CD4-positive, alpha-beta T cell (primary cell): ENCODE results near the gene SLC5A3. TPM values are rescaled to one million over a fixed set of nuclear protein-coding genes. Genes with fewer than 3 reads are reported as not detected.
A peak's percentile ranks its signal among the peaks of the same experiment; 100 is the strongest.

Source experiments
- ATAC-seq: fragments of 200-7000 bp; cut with Tn5 transposase; one replicate; pipeline ENCODE4 v1.10.0; 2022; ENCODE audit warnings: mild to moderate bottlenecking; ENCODE audit not compliant: poor library complexity
- CTCF ChIA-PET: fragments of 350-600 bp; sonication (Branson Sonifier 250); formaldehyde crosslinking; loops from one replicate; lab custom pipeline; 2021; ENCODE audit warnings: antibody characterized with exemption, inconsistent platforms; lab: Charles Lee
- POLR2A ChIA-PET: fragments of 350-600 bp; sonication (Branson Sonifier 250); formaldehyde crosslinking; loops from one replicate; lab custom pipeline; 2021; ENCODE audit warnings: antibody characterized with exemption, inconsistent platforms; lab: Charles Lee
- DNase-seq, 14 experiments: peaks; one replicate each; pipeline ENCODE4 v3.0.0-alpha.2; 2013 to 2020; ENCODE audit warnings: mixed read lengths in 2 of 14
- H3K27ac ChIP-seq, 2 donors: one replicate each; pipeline versions ENCODE4 v1.5.1 to v1.7.0; 2013; ENCODE audit warnings: low read length in 2 of 2, low read depth in 1 of 2, mild to moderate bottlenecking in 1 of 2
- H3K27me3 ChIP-seq, 2 experiments: 1 replicate in 1 of 2; 2 replicates in 1 of 2; pipeline versions ENCODE4 v1.6.1 to v1.7.0; 2013; ENCODE audit warnings: low read length in 2 of 2, control low read depth in 1 of 2, mild to moderate bottlenecking in 1 of 2, moderate library complexity in 1 of 2; ENCODE audit not compliant: insufficient read depth in 2 of 2, control insufficient read depth in 1 of 2
- H3K36me3 ChIP-seq: one replicate; pipeline ENCODE4 v1.6.1; 2013; ENCODE audit warnings: low read length, control low read depth; ENCODE audit not compliant: insufficient read depth
- H3K4me1 ChIP-seq: one replicate; pipeline ENCODE4 v1.6.1; 2013; ENCODE audit warnings: low read length, control low read depth; ENCODE audit not compliant: insufficient read depth
- H3K4me3 ChIP-seq: one replicate; pipeline ENCODE4 v1.5.1; 2013; ENCODE audit warnings: mild to moderate bottlenecking, low read length, moderate library complexity
- H3K9me3 ChIP-seq, 2 experiments: 1 replicate in 1 of 2; 2 replicates in 1 of 2; pipeline versions ENCODE4 v1.6.1 to v1.7.0; 2013; ENCODE audit warnings: low read length in 2 of 2, mild to moderate bottlenecking in 2 of 2, control low read depth in 1 of 2, moderate library complexity in 1 of 2; ENCODE audit not compliant: control insufficient read depth in 1 of 2, insufficient read depth in 1 of 2
- H3K27ac Mint-ChIP-seq: one replicate; pipeline ENCODE4 v1.8.0; 2020; ENCODE audit warnings: mixed read lengths
- H3K27me3 Mint-ChIP-seq: one replicate; pipeline ENCODE4 v1.8.0; 2021; ENCODE audit warnings: mixed read lengths
- H3K36me3 Mint-ChIP-seq: one replicate; pipeline ENCODE4 v1.8.0; 2021; ENCODE audit warnings: low read depth, mixed read lengths
- H3K4me1 Mint-ChIP-seq: one replicate; pipeline ENCODE4 v1.8.0; 2021; ENCODE audit warnings: low read depth, mixed read lengths
- H3K4me3 Mint-ChIP-seq: one replicate; pipeline ENCODE4 v1.8.0; 2020; ENCODE audit warnings: mild to moderate bottlenecking, mixed read lengths
- H3K9me3 Mint-ChIP-seq: one replicate; pipeline ENCODE4 v1.8.0; 2020; ENCODE audit warnings: mixed read lengths
- CTCF ChIP-seq: fragments of 200-600 bp; IDR thresholded peaks from one replicate; pipeline ENCODE4 v1.8.0; 2022; ENCODE audit warnings: antibody characterized with exemption, mild to moderate bottlenecking
- intact Hi-C, 2 experiments: fragments of 100-400 bp; cut with DNase I in 1 of 2; cut with micrococcal nuclease in 1 of 2; formaldehyde crosslinking; loops; one replicate each; pipeline versions ENCODE4 v1.15.1 to v1.9.0; 2023 to 2025; cut with DNase I, micrococcal nuclease
- total RNA-seq, 174 experiments: library from RNA in 2 of 174; stranded (reverse) in 2 of 174; gene quantifications; one replicate each; pipeline ENCODE4 v1.2.3 and lab custom pipeline; 2021 to 2026

Gene SLC5A3
- total RNA-seq, 2 experiments from 2014 or later, result 4.6 to 4.9 TPM

DNA sequence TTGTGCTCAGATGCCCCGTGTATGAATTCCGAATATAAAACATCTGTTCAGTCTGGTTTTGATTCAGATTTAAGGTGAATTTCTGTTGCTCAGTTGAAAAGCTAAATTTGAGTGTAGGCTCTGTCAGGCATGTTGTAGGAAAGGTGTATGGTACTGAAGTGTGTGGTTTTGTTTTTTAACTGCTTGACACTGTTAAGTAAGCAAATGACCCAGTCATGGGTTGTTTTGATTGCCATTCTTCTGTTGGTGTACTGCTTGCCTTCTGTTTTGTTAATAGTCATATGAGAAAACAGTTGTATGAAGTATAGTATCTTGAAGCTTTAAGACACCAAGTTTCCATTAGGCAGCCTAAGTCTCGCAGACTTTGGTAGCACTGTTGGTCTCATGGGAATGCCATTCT lies 10.0 kb downstream of the SLC5A3 start:
- H3K4me1 Mint-ChIP-seq, result peaks cover 70% of the 10 kb centered on the region
- Histone ChIP-seq H3K27ac (no peak overlapping the region), H3K27me3 (no peaks in the 10 kb centered on the region), H3K4me3 (no peak overlapping the region), H3K36me3 (peaks cover 17% of the 10 kb centered on the region), H3K9me3 (no peaks in the 10 kb centered on the region), H3K4me1 (peaks cover 29% of the 10 kb centered on the region)
- TF ChIP-seq CTCF, result no peak
- ATAC-seq (no peak), DNase-seq (no peak)
- peaks cover 48% of the 10 kb centered on the region for H3K36me3 Mint-ChIP-seq
- no peaks in the 10 kb centered on the region for H3K27me3 Mint-ChIP-seq
- H3K27ac Mint-ChIP-seq, result no peak overlapping the region
- intact Hi-C loops, result no loop called here
- peak overlapping the region; percentile 30 for H3K4me3 Mint-ChIP-seq
- no peaks in the 10 kb centered on the region for H3K9me3 Mint-ChIP-seq
- ChIA-PET POLR2A (interaction anchor here (0.9 to 1.8 kb wide), 4 partner anchors 10 to 159 kb away, joined by 3 to 5 read pairs (median 3); partner anchors contain the start of genes MRPS6 and SLC5A3), CTCF (interaction anchor here (1.0 to 2.2 kb wide), 4 partner anchors 9 to 159 kb away, joined by 4 to 5 read pairs (median 4); no protein-coding TSS in a partner anchor)

- DNase-seq (no peak), ATAC-seq (no peak)
- peaks cover 17% of the 10 kb centered on the region for H3K36me3 ChIP-seq
- no peaks in the 10 kb centered on the region for H3K27me3 Mint-ChIP-seq
- no peak overlapping the region for H3K27ac ChIP-seq
- peaks cover 23% of the 10 kb centered on the region for H3K4me1 ChIP-seq
- ChIA-PET CTCF (no interaction called here), POLR2A (interaction anchor here (1.3 kb wide), 1 partner anchor 8 kb away, joined by 4 read pairs; no protein-coding TSS in a partner anchor)
- no peaks in the 10 kb centered on the region for H3K27me3 ChIP-seq
- H3K36me3 Mint-ChIP-seq, result peaks cover 41% of the 10 kb centered on the region
- no peaks in the 10 kb centered on the region for H3K9me3 Mint-ChIP-seq
- no peaks in the 10 kb centered on the region for H3K9me3 ChIP-seq
- TF ChIP-seq CTCF, result no peak
- intact Hi-C loops, result no loop called here
- H3K4me3 ChIP-seq, result no peak overlapping the region
- H3K4me1 Mint-ChIP-seq, result peaks cover 60% of the 10 kb centered on the region
- H3K4me3 Mint-ChIP-seq, result no peak overlapping the region
- no peak overlapping the region for H3K27ac Mint-ChIP-seq
These were observed 11.8 kb downstream of the SLC5A3 start for GRCh38 chr21:34085129-34085528.

- Mint-ChIP-seq H3K4me1 (peaks cover 58% of the 10 kb centered on the region), H3K27ac (no peak overlapping the region), H3K27me3 (no peaks in the 10 kb centered on the region), H3K36me3 (peaks cover 25% of the 10 kb centered on the region), H3K9me3 (no peaks in the 10 kb centered on the region), H3K4me3 (no peak overlapping the region)
- ChIA-PET CTCF (interaction anchor here (0.8 to 1.1 kb wide), 2 partner anchors 13 to 42 kb away, joined by 3 read pairs; no protein-coding TSS in a partner anchor), POLR2A (interaction anchor here (1.3 kb wide), 1 partner anchor 155 kb away, joined by 3 read pairs; no protein-coding TSS in a partner anchor)
- intact Hi-C loops, result no loop called here
- Histone ChIP-seq H3K4me3 (no peak overlapping the region), H3K36me3 (peaks cover 13% of the 10 kb centered on the region), H3K27me3 (no peaks in the 10 kb centered on the region), H3K9me3 (no peaks in the 10 kb centered on the region), H3K27ac (no peak overlapping the region), H3K4me1 (peaks cover 20% of the 10 kb centered on the region)
- peak; percentile 65 for ATAC-seq
- peak in 4 of 14 experiments; percentile 19 to 28 (median 24) for DNase-seq
- no peak for TF ChIP-seq CTCF
These were observed 13.5 kb downstream of the SLC5A3 start for GRCh38 chr21:34086887-34087306.
